DOHH2 (cell line): ENCODE results near the gene LCAT.

Experiments used
- H3F3A ChIP-seq: fragments of 200-600 bp; sonication (generic), shearing (Covaris generic); 2 replicates; pipeline ENCODE4 v1.6.0; 2016; ENCODE audit warnings: antibody characterized with exemption, mild to moderate bottlenecking; ENCODE audit not compliant: control insufficient read depth, insufficient read depth
- H3K27ac ChIP-seq: fragments of 200-600 bp; sonication (generic); 2 replicates; pipeline ENCODE4 v1.5.1; 2014; ENCODE audit warnings: low read depth, mild to moderate bottlenecking, low read length, moderate library complexity
- H3K27me3 ChIP-seq: fragments of 200-600 bp; sonication (generic); 2 replicates; pipeline ENCODE4 v1.6.1; 2014; ENCODE audit warnings: mild to moderate bottlenecking, low read length, mixed read lengths; ENCODE audit not compliant: control insufficient read depth
- H3K36me3 ChIP-seq: fragments of 200-600 bp; sonication (generic); 2 replicates; pipeline ENCODE4 v1.6.1; 2014; ENCODE audit warnings: mild to moderate bottlenecking, low read length, moderate library complexity, mixed read lengths; ENCODE audit not compliant: control insufficient read depth
- H3K4me1 ChIP-seq: fragments of 200-600 bp; sonication (generic); 2 replicates; pipeline ENCODE4 v1.6.1; 2014; ENCODE audit warnings: mild to moderate bottlenecking, low read length, mixed read lengths; ENCODE audit not compliant: control insufficient read depth
- H3K4me2 ChIP-seq: fragments of 200-600 bp; sonication (generic); 2 replicates; pipeline ENCODE4 v1.6.0; 2014; ENCODE audit warnings: mild to moderate bottlenecking, low read length, moderate library complexity
- H3K4me3 ChIP-seq: fragments of 200-600 bp; sonication (generic); 2 replicates; pipeline ENCODE4 v1.5.1; 2014; ENCODE audit warnings: mild to moderate bottlenecking, low read length, mixed read lengths
- H3K79me2 ChIP-seq: fragments of 200-600 bp; sonication (generic); 2 replicates; pipeline ENCODE4 v1.6.1; 2014; ENCODE audit warnings: mild to moderate bottlenecking, low read length, mixed read lengths; ENCODE audit not compliant: control insufficient read depth
- H3K9me2 ChIP-seq: fragments of 200-600 bp; sonication (generic); replicated peaks from 2 replicates; pipeline ENCODE4 v1.6.1; 2014; ENCODE audit warnings: mild to moderate bottlenecking, low read length, mixed read lengths; ENCODE audit not compliant: control insufficient read depth
- H3K9me3 ChIP-seq: fragments of 200-600 bp; sonication (generic); 2 replicates; pipeline ENCODE4 v1.6.1; 2014; ENCODE audit warnings: antibody characterized with exemption, low read length, mixed read lengths; ENCODE audit not compliant: control insufficient read depth, insufficient read depth
- H4K20me1 ChIP-seq: fragments of 200-600 bp; sonication (generic); 2 replicates; pipeline ENCODE4 v1.6.0; 2014; ENCODE audit warnings: low read depth, mild to moderate bottlenecking, antibody characterized with exemption, low read length, moderate library complexity; ENCODE audit not compliant: control insufficient read depth, insufficient read depth
- CTCF ChIP-seq: fragments of 200-600 bp; sonication (generic); IDR thresholded peaks from one replicate; pipeline ENCODE4 v1.5.1; 2014; ENCODE audit warnings: antibody characterized with exemption, mild to moderate bottlenecking, low read depth, low read length; ENCODE audit not compliant: poor library complexity, severe bottlenecking
- EZH2phosphoT487 ChIP-seq: fragments of 200-600 bp; sonication (generic); IDR thresholded peaks from 2 replicates; pipeline ENCODE4 v1.6.1; 2017; ENCODE audit warnings: borderline replicate concordance, mild to moderate bottlenecking, antibody characterized with exemption, low read length, moderate library complexity, mixed read lengths

LCAT gene

DNA sequence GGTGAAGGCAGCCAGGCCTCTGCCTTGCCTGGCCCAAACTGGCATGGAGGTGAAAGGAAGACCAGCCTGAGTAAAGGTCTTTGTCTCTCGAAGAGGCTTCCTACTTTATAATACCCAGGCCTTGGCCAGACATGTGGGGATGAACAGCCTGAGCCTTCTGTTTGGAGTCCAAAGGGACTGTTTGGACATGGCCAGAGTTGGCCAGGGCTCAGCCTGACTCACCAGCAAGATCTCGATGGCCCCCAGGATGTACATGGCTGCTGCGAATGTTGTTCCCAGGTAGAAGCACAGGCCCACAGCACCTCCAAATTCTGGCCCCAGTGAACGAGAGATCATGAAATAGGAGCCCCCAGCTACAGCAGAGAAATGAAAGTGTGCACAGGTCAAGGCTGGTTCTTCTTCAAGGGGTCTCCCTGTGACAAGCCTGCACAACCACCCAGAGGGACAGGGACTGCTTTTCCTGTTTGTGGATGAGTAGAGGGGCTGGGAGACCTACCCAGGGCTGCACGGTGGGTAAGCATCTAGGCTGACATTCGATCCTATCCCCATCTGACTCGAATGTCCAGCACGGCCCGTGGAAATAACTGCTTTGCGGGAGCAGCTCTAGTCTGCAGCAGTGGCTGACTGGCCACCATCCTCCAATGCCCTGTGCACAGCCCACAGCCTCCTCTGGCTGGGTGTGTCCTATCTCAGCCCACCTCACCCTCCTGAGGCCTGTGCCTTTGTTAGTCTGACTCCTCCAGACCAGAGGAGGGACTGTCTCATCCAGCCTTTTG, 10.7 kb upstream of the LCAT start:
- Histone ChIP-seq H3K4me3 (no peak overlapping the region), H3K4me2 (no peak overlapping the region), H3K79me2 (no peaks in the 10 kb centered on the region), H3K9me3 (no peaks in the 10 kb centered on the region), H3F3A (no peaks in the 10 kb centered on the region), H3K4me1 (no peaks in the 10 kb centered on the region), H3K9me2 (no peaks in the 10 kb centered on the region), H3K36me3 (no peaks in the 10 kb centered on the region; the same call in 1 of the 2 replicates), H3K27me3 (no peaks in the 10 kb centered on the region), H3K27ac (no peak overlapping the region), H4K20me1 (no peaks in the 10 kb centered on the region)
- no peak for TF ChIP-seq CTCF
- no peak for TF ChIP-seq EZH2phosphoT487

- TF ChIP-seq EZH2phosphoT487 (no peak), CTCF (no peak)
- no peak overlapping the region for H3K27ac ChIP-seq
- no peaks in the 10 kb centered on the region; the same call in 1 of the 2 replicates for H3K36me3 ChIP-seq
- H3K9me3 ChIP-seq: no peaks in the 10 kb centered on the region
- no peaks in the 10 kb centered on the region for H4K20me1 ChIP-seq
- no peaks in the 10 kb centered on the region for H3F3A ChIP-seq
- no peaks in the 10 kb centered on the region for H3K4me1 ChIP-seq
- H3K27me3 ChIP-seq: no peaks in the 10 kb centered on the region
- H3K79me2 ChIP-seq: no peaks in the 10 kb centered on the region
- no peak overlapping the region for H3K4me2 ChIP-seq
- no peaks in the 10 kb centered on the region for H3K9me2 ChIP-seq
- H3K4me3 ChIP-seq: no peak overlapping the region
Observed at GRCh38 chr16:67953641-67954375, 9.9 kb upstream of the LCAT start.

- no peak overlapping the region for H3K4me2 ChIP-seq
- no peaks in the 10 kb centered on the region for H4K20me1 ChIP-seq
- H3K9me2 ChIP-seq: no peaks in the 10 kb centered on the region
- H3K27ac ChIP-seq: no peak overlapping the region
- H3K27me3 ChIP-seq: no peaks in the 10 kb centered on the region
- no peak overlapping the region for H3K4me3 ChIP-seq
- H3K79me2 ChIP-seq: no peaks in the 10 kb centered on the region
- H3F3A ChIP-seq: no peaks in the 10 kb centered on the region
- no peaks in the 10 kb centered on the region; the same call in 1 of the 2 replicates for H3K36me3 ChIP-seq
- H3K9me3 ChIP-seq: no peaks in the 10 kb centered on the region
- TF ChIP-seq EZH2phosphoT487 (no peak), CTCF (no peak)
- no peaks in the 10 kb centered on the region for H3K4me1 ChIP-seq
Observed at GRCh38 chr16:67951485-67951884, 7.6 kb upstream of the LCAT start.
